Loucy (cell line): ENCODE measurements around the gene FAM20C.

Experiments
- H2AFZ ChIP-seq: fragments of 200-600 bp; sonication (generic); 2 replicates; pipeline ENCODE4 v1.6.0; 2016; ENCODE audit warnings: antibody characterized with exemption, mild to moderate bottlenecking, low read length, moderate library complexity
- H3F3A ChIP-seq: fragments of 200-600 bp; 2 replicates; pipeline ENCODE4 v1.6.0; 2016; ENCODE audit warnings: antibody characterized with exemption, low read depth, mild to moderate bottlenecking
- H3K27me3 ChIP-seq: fragments of 200-600 bp; sonication (generic); 2 replicates; pipeline ENCODE4 v1.6.1; 2014; ENCODE audit warnings: low read length, mild to moderate bottlenecking; ENCODE audit not compliant: insufficient read depth, poor library complexity, severe bottlenecking
- H3K36me3 ChIP-seq: fragments of 200-600 bp; sonication (generic); 2 replicates; pipeline ENCODE4 v1.6.1; 2016; ENCODE audit warnings: low read length; ENCODE audit not compliant: insufficient read depth
- H3K4me1 ChIP-seq: fragments of 200-600 bp; sonication (generic); 2 replicates; pipeline ENCODE4 v1.5.1; 2014; ENCODE audit warnings: low read length, mild to moderate bottlenecking; ENCODE audit not compliant: insufficient read depth, poor library complexity, severe bottlenecking
- H3K4me2 ChIP-seq: fragments of 200-600 bp; sonication (generic); 2 replicates; pipeline ENCODE4 v1.6.0; 2014; ENCODE audit warnings: antibody characterized with exemption, low read length, low read depth, mild to moderate bottlenecking; ENCODE audit not compliant: poor library complexity, severe bottlenecking
- H3K4me3 ChIP-seq: fragments of 200-600 bp; sonication (generic); 2 replicates; pipeline ENCODE4 v1.5.1; 2014; ENCODE audit warnings: low read length, mild to moderate bottlenecking, mixed read lengths; ENCODE audit not compliant: poor library complexity, severe bottlenecking
- H3K79me2 ChIP-seq: fragments of 200-600 bp; sonication (generic); 2 replicates; pipeline ENCODE4 v1.6.1; 2014; ENCODE audit warnings: low read length; ENCODE audit not compliant: insufficient read depth
- H3K9ac ChIP-seq: fragments of 200-600 bp; sonication (generic); 2 replicates; pipeline ENCODE4 v1.6.0; 2014; ENCODE audit warnings: mild to moderate bottlenecking, low read depth, low read length, moderate library complexity; ENCODE audit not compliant: poor library complexity, severe bottlenecking
- H3K9me2 ChIP-seq: fragments of 200-600 bp; sonication (generic); replicated peaks from 2 replicates; pipeline ENCODE4 v1.6.1; 2016; ENCODE audit warnings: low read depth, low read length, mixed read lengths
- H3K9me3 ChIP-seq: fragments of 200-600 bp; sonication (generic); 2 replicates; pipeline ENCODE4 v1.6.1; 2014; ENCODE audit warnings: mild to moderate bottlenecking, antibody characterized with exemption, low read length, low read depth; ENCODE audit not compliant: insufficient read depth
- H4K20me1 ChIP-seq: fragments of 200-600 bp; sonication (generic); 2 replicates; pipeline ENCODE4 v1.6.0; 2014; ENCODE audit warnings: antibody characterized with exemption, low read length, mild to moderate bottlenecking; ENCODE audit not compliant: insufficient read depth, poor library complexity, severe bottlenecking
- EZH2phosphoT487 ChIP-seq: fragments of 200-600 bp; IDR thresholded peaks from 2 replicates; pipeline ENCODE4 v1.6.1; 2018; ENCODE audit warnings: antibody characterized with exemption, mild to moderate bottlenecking, moderate library complexity, borderline replicate concordance
- TF ChIP-seq, protein P1 (sequence below): fragments of 200-600 bp; sonication (generic); conservative IDR thresholded peaks from 2 replicates; pipeline ENCODE4 v1.5.1; 2014; ENCODE audit warnings: mild to moderate bottlenecking, antibody characterized with exemption, low read length

Gene FAM20C

DNA sequence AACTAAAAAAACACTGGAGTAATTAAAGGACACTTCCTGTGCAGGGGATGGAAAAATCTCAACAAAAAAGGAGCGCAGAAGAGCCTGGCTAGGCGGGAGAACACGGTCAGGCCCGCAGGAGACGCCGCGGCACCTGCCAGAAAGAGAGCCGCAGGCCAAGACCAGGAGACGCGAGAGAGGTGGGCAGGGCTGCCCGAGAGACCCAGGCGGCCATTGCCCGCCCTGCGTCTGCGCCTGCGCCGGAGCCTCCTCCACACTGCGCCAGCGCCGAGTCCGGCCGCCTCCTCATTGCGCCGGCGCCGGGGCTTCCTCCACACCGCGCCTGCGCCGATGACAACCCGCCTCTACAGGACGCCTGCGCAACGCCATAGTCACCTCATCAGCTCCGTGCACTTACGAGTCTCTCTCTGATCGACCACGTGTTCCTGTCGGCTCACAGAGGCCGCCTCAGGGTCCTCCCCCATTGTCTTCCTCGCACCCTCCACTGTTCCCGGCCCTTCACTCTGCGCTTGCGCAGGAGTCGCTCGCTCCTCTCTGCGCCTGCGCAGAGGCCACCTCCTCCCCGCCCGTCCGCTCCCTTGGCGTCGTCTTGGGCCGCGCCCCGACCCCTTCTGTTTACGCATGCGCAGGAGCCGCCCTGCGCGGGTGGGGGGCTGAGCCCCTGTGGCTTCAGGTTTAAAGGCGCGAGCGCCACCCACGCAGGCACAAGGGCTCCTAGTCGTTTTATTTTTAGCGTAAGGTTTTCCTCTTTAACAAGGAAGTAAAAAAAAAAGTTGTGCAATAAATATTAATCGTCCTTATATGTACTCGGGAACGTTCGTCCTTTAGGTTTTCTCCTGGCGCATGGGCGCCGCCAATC lies 43.2 kb upstream of the FAM20C start:
- H4K20me1 ChIP-seq: no peaks in the 10 kb centered on the region
- H2AFZ ChIP-seq: peak overlapping the region; percentile 82
- no peaks in the 10 kb centered on the region; the same call in 1 of the 2 replicates for H3K9me2 ChIP-seq
- H3K4me3 ChIP-seq: peak overlapping the region; percentile 95
- peaks cover 23% of the 10 kb centered on the region for H3K4me1 ChIP-seq
- H3K36me3 ChIP-seq: no peaks in the 10 kb centered on the region
- H3K79me2 ChIP-seq: peaks cover 6% of the 10 kb centered on the region; the same call in 1 of the 2 replicates
- H3K27me3 ChIP-seq: no peaks in the 10 kb centered on the region
- H3K9me3 ChIP-seq: no peaks in the 10 kb centered on the region
- H3F3A ChIP-seq: no peaks in the 10 kb centered on the region
- peak overlapping the region; percentile 96 for H3K4me2 ChIP-seq
- peak overlapping the region; percentile 99 for H3K9ac ChIP-seq
- TF ChIP-seq, protein P1, sequence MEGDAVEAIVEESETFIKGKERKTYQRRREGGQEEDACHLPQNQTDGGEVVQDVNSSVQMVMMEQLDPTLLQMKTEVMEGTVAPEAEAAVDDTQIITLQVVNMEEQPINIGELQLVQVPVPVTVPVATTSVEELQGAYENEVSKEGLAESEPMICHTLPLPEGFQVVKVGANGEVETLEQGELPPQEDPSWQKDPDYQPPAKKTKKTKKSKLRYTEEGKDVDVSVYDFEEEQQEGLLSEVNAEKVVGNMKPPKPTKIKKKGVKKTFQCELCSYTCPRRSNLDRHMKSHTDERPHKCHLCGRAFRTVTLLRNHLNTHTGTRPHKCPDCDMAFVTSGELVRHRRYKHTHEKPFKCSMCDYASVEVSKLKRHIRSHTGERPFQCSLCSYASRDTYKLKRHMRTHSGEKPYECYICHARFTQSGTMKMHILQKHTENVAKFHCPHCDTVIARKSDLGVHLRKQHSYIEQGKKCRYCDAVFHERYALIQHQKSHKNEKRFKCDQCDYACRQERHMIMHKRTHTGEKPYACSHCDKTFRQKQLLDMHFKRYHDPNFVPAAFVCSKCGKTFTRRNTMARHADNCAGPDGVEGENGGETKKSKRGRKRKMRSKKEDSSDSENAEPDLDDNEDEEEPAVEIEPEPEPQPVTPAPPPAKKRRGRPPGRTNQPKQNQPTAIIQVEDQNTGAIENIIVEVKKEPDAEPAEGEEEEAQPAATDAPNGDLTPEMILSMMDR: peak; percentile 21
- no peak for TF ChIP-seq EZH2phosphoT487

- H3K36me3 ChIP-seq: no peaks in the 10 kb centered on the region
- no peaks in the 10 kb centered on the region; the same call in 1 of the 2 replicates for H3K9me2 ChIP-seq
- peaks cover 6% of the 10 kb centered on the region; the same call in 1 of the 2 replicates for H3K79me2 ChIP-seq
- peaks cover 23% of the 10 kb centered on the region for H3K4me1 ChIP-seq
- no peaks in the 10 kb centered on the region for H3F3A ChIP-seq
- peak overlapping the region; percentile 96 for H3K4me2 ChIP-seq
- no peaks in the 10 kb centered on the region for H3K27me3 ChIP-seq
- peak overlapping the region; percentile 99 for H3K9ac ChIP-seq
- no peak for TF ChIP-seq EZH2phosphoT487
- TF ChIP-seq, protein P1: no peak
- no peaks in the 10 kb centered on the region for H3K9me3 ChIP-seq
- H2AFZ ChIP-seq: peak overlapping the region; percentile 82
- H4K20me1 ChIP-seq: no peaks in the 10 kb centered on the region
- peak overlapping the region; percentile 95 for H3K4me3 ChIP-seq
Measured at GRCh38 chr7:149791-150636, 42.4 kb upstream of the FAM20C start.

- Histone ChIP-seq H3K4me2 (peak overlapping the region; percentile 96), H3F3A (no peaks in the 10 kb centered on the region), H3K36me3 (no peaks in the 10 kb centered on the region), H3K9me2 (no peaks in the 10 kb centered on the region; the same call in 1 of the 2 replicates), H3K79me2 (peaks cover 6% of the 10 kb centered on the region; the same call in 1 of the 2 replicates), H2AFZ (no peak overlapping the region), H4K20me1 (no peaks in the 10 kb centered on the region), H3K4me1 (peaks cover 23% of the 10 kb centered on the region), H3K27me3 (no peaks in the 10 kb centered on the region), H3K4me3 (peak overlapping the region; percentile 95), H3K9ac (peak overlapping the region; percentile 99), H3K9me3 (no peaks in the 10 kb centered on the region)
- TF ChIP-seq, protein P1: no peak
- TF ChIP-seq EZH2phosphoT487: no peak
Measured at GRCh38 chr7:150811-151221, 41.6 kb upstream of the FAM20C start.
